H9 (cell line): Measurements from ENCODE around the gene C6orf15. TPM values are rescaled to one million over a fixed set of nuclear protein-coding genes. Genes with fewer than 3 reads are reported as not detected.

Experiments
- DNase-seq: peaks from one replicate; pipeline ENCODE4 v3.0.0-alpha.2; 2017
- H2AFZ ChIP-seq: one replicate; pipeline ENCODE4 v1.6.1; 2013; ENCODE audit warnings: mild to moderate bottlenecking, low read length, control low read depth, moderate library complexity
- H2AK5ac ChIP-seq: 2 replicates; pipeline ENCODE4 v1.6.1; 2013; ENCODE audit warnings: low read length, control low read depth, mixed read lengths; ENCODE audit not compliant: insufficient read length
- H2BK120ac ChIP-seq: one replicate; pipeline ENCODE4 v1.6.1; 2013; ENCODE audit warnings: low read depth, mild to moderate bottlenecking, low read length, control low read depth, inconsistent platforms; ENCODE audit not compliant: poor library complexity, severe bottlenecking
- H2BK12ac ChIP-seq: 2 replicates; pipeline ENCODE4 v1.6.1; 2013; ENCODE audit warnings: low read length, control low read depth, mixed read lengths, low read depth; ENCODE audit not compliant: insufficient read length
- H2BK15ac ChIP-seq: 2 replicates; pipeline ENCODE4 v1.6.1; 2013; ENCODE audit warnings: low read depth, low read length, control low read depth
- H2BK20ac ChIP-seq: one replicate; pipeline ENCODE4 v1.6.1; 2013; ENCODE audit warnings: low read depth, mild to moderate bottlenecking, low read length, control low read depth, inconsistent platforms; ENCODE audit not compliant: poor library complexity, severe bottlenecking
- H2BK5ac ChIP-seq: 2 replicates; pipeline ENCODE4 v1.6.1; 2013; ENCODE audit warnings: low read length, control low read depth, mixed read lengths; ENCODE audit not compliant: insufficient read length
- H3K14ac ChIP-seq: 2 replicates; pipeline ENCODE4 v1.6.1; 2013; ENCODE audit warnings: low read length, control low read depth; ENCODE audit not compliant: insufficient read depth
- H3K18ac ChIP-seq: 2 replicates; pipeline ENCODE4 v1.6.1; 2013; ENCODE audit warnings: low read depth, mild to moderate bottlenecking, mixed read lengths, low read length, control low read depth; ENCODE audit not compliant: insufficient read length
- H3K23ac ChIP-seq: 2 replicates; pipeline ENCODE4 v1.6.1; 2013; ENCODE audit warnings: low read length, control low read depth, mixed read lengths, low read depth; ENCODE audit not compliant: insufficient read length
- H3K23me2 ChIP-seq: 2 replicates; pipeline ENCODE4 v1.6.1; 2013; ENCODE audit warnings: low read depth, mild to moderate bottlenecking, mixed read lengths, low read length, control low read depth; ENCODE audit not compliant: insufficient read length, poor library complexity, severe bottlenecking
- H3K27ac ChIP-seq: 2 replicates; pipeline ENCODE4 v1.5.1; 2013; ENCODE audit warnings: low read length, control low read depth, mixed read lengths, low read depth; ENCODE audit not compliant: insufficient read length
- H3K27me3 ChIP-seq: 2 replicates; pipeline ENCODE4 v1.6.1; 2013; ENCODE audit warnings: low read length, control low read depth, inconsistent platforms; ENCODE audit not compliant: insufficient read depth
- H3K4ac ChIP-seq: 2 replicates; pipeline ENCODE4 v1.6.1; 2013; ENCODE audit warnings: low read depth, mild to moderate bottlenecking, control low read depth, inconsistent platforms, low read length, moderate library complexity
- H3K4me1 ChIP-seq: 2 replicates; pipeline ENCODE4 v1.6.1; 2013; ENCODE audit warnings: low read length, control low read depth, inconsistent platforms; ENCODE audit not compliant: insufficient read depth
- H3K4me2 ChIP-seq: 2 replicates; pipeline ENCODE4 v1.6.1; 2013; ENCODE audit warnings: low read length, control low read depth, mixed read lengths; ENCODE audit not compliant: insufficient read length, insufficient read depth
- H3K56ac ChIP-seq: 2 replicates; pipeline ENCODE4 v1.6.1; 2013; ENCODE audit warnings: low read depth, mild to moderate bottlenecking, mixed read lengths, low read length, control low read depth; ENCODE audit not compliant: insufficient read length
- H3K79me1 ChIP-seq: 2 replicates; pipeline ENCODE4 v1.6.1; 2013; ENCODE audit warnings: low read depth, mild to moderate bottlenecking, moderate library complexity, low read length, control low read depth, inconsistent platforms; ENCODE audit not compliant: insufficient read depth, poor library complexity, severe bottlenecking
- H3K79me2 ChIP-seq: 2 replicates; pipeline ENCODE4 v1.6.1; 2013; ENCODE audit warnings: low read length, control low read depth, inconsistent platforms; ENCODE audit not compliant: insufficient read depth
- H3K9ac ChIP-seq: 2 replicates; pipeline ENCODE4 v1.6.1; 2013; ENCODE audit warnings: low read length, control low read depth, mixed read lengths; ENCODE audit not compliant: insufficient read length; ENCODE audit errors: extremely low read depth
- H3K9me3 ChIP-seq: one replicate; pipeline ENCODE4 v1.6.1; 2013; ENCODE audit warnings: low read depth, low read length, inconsistent platforms; ENCODE audit not compliant: control insufficient read depth
- H3T11ph ChIP-seq: one replicate; pipeline ENCODE4 v1.6.1; 2013; ENCODE audit warnings: mild to moderate bottlenecking, low read length, control low read depth, inconsistent platforms
- H4K20me1 ChIP-seq: one replicate; pipeline ENCODE4 v1.6.1; 2013; ENCODE audit not compliant: control insufficient read depth, insufficient read length, insufficient read depth
- H4K5ac ChIP-seq: 2 replicates; pipeline ENCODE4 v1.6.1; 2013; ENCODE audit warnings: low read depth, mild to moderate bottlenecking, mixed read lengths, low read length, control low read depth; ENCODE audit not compliant: insufficient read length
- H4K8ac ChIP-seq: replicated peaks from 2 replicates; pipeline ENCODE4 v1.6.1; 2013; ENCODE audit warnings: low read length, control low read depth, mixed read lengths, low read depth; ENCODE audit not compliant: insufficient read length
- H4K91ac ChIP-seq: 2 replicates; pipeline ENCODE4 v1.6.1; 2013; ENCODE audit warnings: low read depth, mild to moderate bottlenecking, moderate library complexity, mixed read lengths, low read length, control low read depth; ENCODE audit not compliant: insufficient read length
- H3K27ac Mint-ChIP-seq, 3 experiments: 2 replicates in 2 of 3; 3 replicates in 1 of 3; pipeline ENCODE4 v1.8.0; 2020 to 2021; ENCODE audit warnings: mixed read lengths in 3 of 3, mild to moderate bottlenecking in 1 of 3, moderate library complexity in 1 of 3
- H3K27me3 Mint-ChIP-seq: 2 replicates; pipeline ENCODE4 v1.8.0; 2021; ENCODE audit warnings: low read depth, mild to moderate bottlenecking, moderate library complexity, mixed read lengths
- H3K36me3 Mint-ChIP-seq, 3 experiments: 2 replicates in 2 of 3; 3 replicates in 1 of 3; pipeline ENCODE4 v1.8.0; 2020 to 2021; ENCODE audit warnings: low read depth in 3 of 3, mixed read lengths in 3 of 3; ENCODE audit not compliant: insufficient read depth in 1 of 3
- H3K4me1 Mint-ChIP-seq, 2 experiments: 2 replicates each; pipeline ENCODE4 v1.8.0; 2020; ENCODE audit warnings: mixed read lengths in 2 of 2
- H3K4me3 Mint-ChIP-seq, 2 experiments: 2 replicates in 1 of 2; 3 replicates in 1 of 2; pipeline ENCODE4 v1.8.0; 2020 to 2021; ENCODE audit warnings: mild to moderate bottlenecking in 2 of 2, mixed read lengths in 2 of 2, moderate library complexity in 1 of 2
- H3K9me3 Mint-ChIP-seq, 2 experiments: 2 replicates in 1 of 2; 3 replicates in 1 of 2; pipeline ENCODE4 v1.8.0; 2020; ENCODE audit warnings: mild to moderate bottlenecking in 2 of 2, mixed read lengths in 2 of 2, moderate library complexity in 1 of 2
- CTCF ChIP-seq: fragments of 200-600 bp; sonication (generic); conservative IDR thresholded peaks from 3 replicates; pipeline ENCODE4 v1.8.0; 2021; ENCODE audit warnings: antibody characterized with exemption, mild to moderate bottlenecking
- WGBS: extraction: QIAGEN DNeasy Blood & Tissue Kit; methylation state at CpG from one replicate; pipeline ENCODE4 v1.1.7; 2013; ENCODE audit warnings: missing lambda C conversion rate, low lambda C conversion rate, mixed read lengths; ENCODE audit not compliant: insufficient read length; ENCODE audit errors: extremely low coverage; 5-methylcytosine and 5-hydroxymethylcytosine counted together
- total RNA-seq: library from RNA; stranded (reverse); gene quantifications from 2 replicates; pipeline ENCODE4 v1.2.1, GENCODE V29; 2021

C6orf15 gene
- total RNA-seq, 1 experiment from 2014 or later: not detected

GRCh38 chr6:31122791-31123706 lies 10.7 kb upstream of the C6orf15 start:
- no peak overlapping the region for H4K8ac ChIP-seq
- no peak for DNase-seq
- Mint-ChIP-seq H3K4me1 (peaks cover 24 to 27% of the 10 kb centered on the region in 2 experiments), H3K36me3 (no peaks in the 10 kb centered on the region), H3K4me3 (no peak overlapping the region), H3K27me3 (peaks cover 12% of the 10 kb centered on the region), H3K27ac (no peak overlapping the region; a peak in 1 of 7 replicates), H3K9me3 (no peaks in the 10 kb centered on the region; a peak in 1 of 5 replicates)
- no peaks in the 10 kb centered on the region for H3K79me1 ChIP-seq
- H2BK120ac ChIP-seq: no peak overlapping the region
- H2AK5ac ChIP-seq: no peak overlapping the region
- no peak overlapping the region for H3K4me2 ChIP-seq
- H3T11ph ChIP-seq: no peak overlapping the region
- no peak overlapping the region for H3K27ac ChIP-seq
- no peak overlapping the region for H2BK12ac ChIP-seq
- H2AFZ ChIP-seq: no peak overlapping the region
- no peak for TF ChIP-seq CTCF
- H3K23ac ChIP-seq: no peak overlapping the region
- H3K9me3 ChIP-seq: no peaks in the 10 kb centered on the region
- H2BK15ac ChIP-seq: no peak overlapping the region
- no peak overlapping the region for H3K14ac ChIP-seq
- H3K27me3 ChIP-seq: no peaks in the 10 kb centered on the region
- no peak overlapping the region for H4K5ac ChIP-seq
- no peak overlapping the region for H2BK20ac ChIP-seq
- no peaks in the 10 kb centered on the region for H4K20me1 ChIP-seq
- no peaks in the 10 kb centered on the region for H3K4me1 ChIP-seq
- WGBS: no CpG with 5 or more reads among the region's 16 CpGs
- H3K18ac ChIP-seq: no peak overlapping the region
- H3K56ac ChIP-seq: no peak overlapping the region
- H2BK5ac ChIP-seq: no peak overlapping the region
- no peak overlapping the region for H3K4ac ChIP-seq
- H4K91ac ChIP-seq: no peak overlapping the region
- no peak overlapping the region for H3K9ac ChIP-seq
- no peaks in the 10 kb centered on the region for H3K79me2 ChIP-seq
- no peaks in the 10 kb centered on the region for H3K23me2 ChIP-seq
